Activated CD4-positive, alpha-beta T cell treated with anti-CD3 and anti-CD28 coated beads, Interleukin-2, amount 50 U/mL, for 48 hours (primary cell): ENCODE measurements around the gene SAMD4A.

Experiments
- DNase-seq, 2 experiments: peaks; one replicate each; pipeline ENCODE4 v3.0.0-alpha.2; 2020

The SAMD4A gene

GRCh38 chr14:54686219-54686870 is 119.4 kb downstream of the SAMD4A start:
- DNase-seq: no peak

- DNase-seq: no peak
These were observed 120.2 kb downstream of the SAMD4A start for GRCh38 chr14:54686871-54687749.

DNA sequence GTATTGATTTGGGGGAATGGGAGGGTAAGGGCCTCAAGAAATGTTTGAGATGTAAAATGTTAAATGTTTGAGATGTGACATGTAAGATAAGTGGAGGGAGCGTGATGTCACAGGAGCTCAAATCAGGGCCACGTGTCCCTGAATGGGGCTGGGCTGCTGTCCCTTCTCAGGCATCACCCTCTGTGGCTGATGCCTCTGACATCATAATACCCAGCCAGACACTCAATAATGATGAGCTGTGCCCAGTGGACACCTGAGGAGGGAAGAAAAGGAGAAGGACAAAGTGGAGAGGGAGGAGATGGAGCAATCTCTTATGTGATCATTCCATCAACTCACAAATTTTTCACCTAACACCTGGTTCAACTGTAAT is 120.8 kb downstream of the SAMD4A start:
- DNase-seq: no peak

DNA sequence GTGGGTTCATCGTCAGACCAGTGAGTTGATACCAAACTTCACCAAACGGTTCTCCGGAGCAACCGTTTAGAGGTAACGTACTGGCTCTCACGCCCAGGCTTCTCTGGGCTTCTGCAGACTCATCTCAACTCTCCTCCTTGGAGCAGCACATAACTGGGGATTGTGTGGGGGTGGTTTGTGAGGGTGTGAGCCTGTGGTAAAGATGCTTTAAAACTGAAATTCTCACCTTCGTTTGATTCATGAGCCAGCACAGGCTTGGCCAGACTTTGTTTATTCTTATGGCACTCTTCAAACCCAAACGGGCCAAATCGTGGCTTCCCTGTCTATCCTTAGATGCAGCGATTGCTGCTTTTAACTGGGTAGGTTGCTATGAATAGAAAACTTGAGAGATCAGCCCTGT is 121.3 kb downstream of the SAMD4A start:
- peak; percentile 13 to 18 for DNase-seq

GRCh38 chr14:54689928-54690327 is 123.0 kb downstream of the SAMD4A start:
- DNase-seq: no peak

GRCh38 chr14:54690887-54691286 is 124.0 kb downstream of the SAMD4A start:
- no peak for DNase-seq

DNA sequence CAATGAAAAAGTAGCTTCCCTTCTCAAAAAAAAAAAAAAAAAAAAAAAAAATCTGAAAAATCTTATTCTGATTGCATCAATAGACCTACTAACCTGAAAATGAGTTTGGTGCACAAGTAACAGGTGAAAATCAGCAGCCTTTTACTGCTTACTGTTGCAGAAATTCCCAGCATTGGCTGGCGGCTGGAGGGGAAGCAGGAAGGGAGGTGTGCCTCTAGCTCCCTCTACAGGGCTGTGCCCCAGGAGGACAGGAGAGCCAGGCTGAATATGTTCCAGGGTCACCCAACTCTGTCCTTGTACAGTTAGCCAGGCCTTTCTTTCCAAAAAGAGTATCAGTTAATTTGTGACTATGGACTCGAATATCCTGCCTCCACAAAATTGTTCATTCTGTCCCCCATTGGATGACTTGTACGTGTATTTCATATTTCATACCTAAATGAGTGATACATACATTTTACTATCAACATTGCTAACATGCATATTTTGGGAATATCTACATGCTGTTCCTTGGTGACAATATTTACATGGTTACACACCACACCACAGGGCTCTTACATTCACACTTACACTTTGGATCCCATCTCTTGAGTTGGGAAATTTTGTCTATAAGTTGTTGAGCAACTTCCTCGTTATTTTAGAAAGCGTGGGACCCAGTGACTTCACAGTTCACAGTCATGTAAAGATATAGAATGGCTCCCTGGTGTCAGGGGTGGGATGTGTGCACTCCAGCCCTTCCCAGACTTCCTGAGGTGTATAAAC is 124.8 kb downstream of the SAMD4A start:
- peak; percentile 63 to 71 for DNase-seq

- DNase-seq: no peak
These were observed 125.4 kb downstream of the SAMD4A start for GRCh38 chr14:54692284-54692772.

DNA sequence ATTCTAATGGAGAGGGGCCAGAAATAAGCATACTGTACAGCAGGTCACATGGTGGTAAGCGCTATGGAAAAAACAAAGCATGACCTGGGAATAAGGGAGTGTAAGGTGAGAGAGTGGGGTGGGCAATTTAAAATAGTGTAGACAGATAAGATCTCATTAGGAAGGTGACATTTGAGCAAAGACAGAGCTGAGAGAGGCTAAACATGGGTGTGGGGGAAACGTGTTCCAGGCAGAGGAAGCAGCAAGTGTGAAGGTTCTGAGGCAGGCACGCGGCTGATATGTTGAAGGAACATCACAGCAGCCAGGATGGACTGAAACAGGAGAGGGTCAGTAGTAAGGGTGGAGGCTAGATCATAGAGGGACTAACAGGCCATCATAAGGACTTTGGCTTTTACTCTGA is 126.8 kb downstream of the SAMD4A start:
- no peak for DNase-seq

GRCh38 chr14:54695196-54695595 is 128.3 kb downstream of the SAMD4A start:
- no peak for DNase-seq

DNA sequence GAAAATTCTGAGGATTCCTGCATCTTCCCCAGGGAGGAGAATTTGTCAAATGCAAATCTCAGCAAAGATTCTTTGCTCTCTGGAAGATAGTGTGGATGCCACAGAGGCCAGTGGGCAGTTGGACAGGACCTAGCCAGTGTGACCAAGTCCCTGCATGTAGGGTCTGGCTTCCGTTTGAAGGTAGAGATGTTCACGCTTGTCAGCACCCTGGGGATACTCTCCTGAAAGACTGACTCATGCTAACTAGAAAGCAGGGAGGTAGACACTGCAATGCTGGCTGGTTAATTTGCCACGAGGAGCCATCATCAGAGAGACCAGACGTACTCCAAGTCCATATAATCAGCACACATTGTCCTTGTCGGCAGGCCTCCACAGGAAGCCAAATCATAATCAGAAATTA is 130.1 kb downstream of the SAMD4A start:
- DNase-seq: no peak

- no peak for DNase-seq
These were observed 130.9 kb downstream of the SAMD4A start for GRCh38 chr14:54697803-54698202.

- no peak for DNase-seq
These were observed 131.6 kb downstream of the SAMD4A start for GRCh38 chr14:54698501-54698900.

GRCh38 chr14:54698966-54699530 is 132.1 kb downstream of the SAMD4A start:
- no peak for DNase-seq

DNA sequence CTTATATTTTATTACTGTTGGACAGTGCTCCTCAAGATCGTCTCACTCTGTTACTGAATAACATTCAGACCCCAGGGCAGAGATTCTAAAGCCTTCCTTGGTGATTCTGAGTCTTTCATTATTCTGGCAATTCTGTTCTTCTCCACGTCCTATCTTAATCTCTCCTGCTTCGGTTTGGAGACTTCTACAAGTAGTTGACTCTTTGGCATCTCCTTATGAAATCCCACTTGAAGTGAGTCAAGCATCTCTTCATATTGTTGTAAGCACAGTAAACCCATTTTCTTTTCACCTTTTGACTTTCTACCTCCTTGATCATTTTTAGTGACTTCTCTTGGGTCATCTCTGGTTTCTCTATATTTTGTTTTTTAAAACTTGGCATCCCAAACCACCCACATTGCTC is 132.8 kb downstream of the SAMD4A start:
- no peak for DNase-seq

DNA sequence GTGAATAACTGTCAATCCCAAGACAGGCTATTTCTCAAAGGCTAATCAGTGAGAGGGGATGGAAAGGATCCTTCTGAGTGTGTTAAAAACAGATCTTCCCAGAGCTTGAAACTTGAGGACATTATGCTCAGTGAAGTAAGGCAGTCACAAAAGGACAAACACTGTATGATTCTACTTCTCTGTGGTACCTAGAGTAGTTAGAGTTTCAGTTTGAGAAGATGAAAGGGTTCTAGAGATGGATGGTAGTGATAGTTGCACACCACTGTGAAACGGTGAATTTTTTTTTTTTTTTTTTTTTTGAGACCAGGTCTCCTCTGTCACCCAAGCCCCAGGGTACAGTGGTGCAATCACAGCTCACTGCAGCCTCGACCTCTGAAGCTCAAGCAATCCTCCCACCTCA is 133.8 kb downstream of the SAMD4A start:
- DNase-seq: no peak

DNA sequence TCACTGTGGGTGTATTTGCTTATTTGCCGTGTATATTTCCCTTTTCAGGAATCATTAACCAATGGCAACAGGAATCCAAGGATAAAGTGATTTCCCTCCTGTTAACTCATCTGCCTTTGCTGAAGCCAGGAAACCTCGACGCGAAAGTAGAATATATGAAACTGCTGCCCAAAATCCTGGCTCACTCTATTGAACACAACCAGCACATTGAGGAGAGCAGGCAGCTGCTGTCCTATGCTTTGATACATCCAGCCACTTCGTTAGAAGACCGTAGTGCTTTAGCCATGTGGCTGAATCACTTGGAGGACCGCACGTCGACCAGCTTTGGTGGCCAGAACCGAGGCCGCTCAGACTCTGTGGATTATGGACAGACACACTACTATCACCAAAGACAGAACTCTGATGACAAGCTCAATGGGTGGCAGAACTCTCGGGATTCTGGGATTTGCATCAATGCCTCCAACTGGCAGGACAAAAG is 135.1 kb downstream of the SAMD4A start:
- no peak for DNase-seq

DNA sequence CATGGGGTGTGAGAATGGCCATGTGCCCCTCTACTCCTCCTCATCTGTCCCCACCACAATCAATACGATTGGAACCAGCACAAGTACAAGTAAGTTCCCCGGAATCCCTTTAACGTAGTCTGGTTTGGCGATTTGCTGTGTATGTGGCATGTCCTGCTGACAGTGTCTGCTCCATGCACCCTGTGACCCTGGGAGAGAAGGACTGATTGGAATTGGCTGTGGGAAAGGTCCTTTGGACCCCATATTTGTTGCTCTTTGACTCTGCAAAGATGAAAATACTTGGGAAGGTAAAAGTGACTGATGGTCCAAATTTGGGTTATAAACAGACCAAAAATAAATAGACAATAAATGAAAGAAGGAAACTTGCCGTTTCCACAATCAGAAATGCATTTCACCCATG is 135.6 kb downstream of the SAMD4A start:
- no peak for DNase-seq

DNA sequence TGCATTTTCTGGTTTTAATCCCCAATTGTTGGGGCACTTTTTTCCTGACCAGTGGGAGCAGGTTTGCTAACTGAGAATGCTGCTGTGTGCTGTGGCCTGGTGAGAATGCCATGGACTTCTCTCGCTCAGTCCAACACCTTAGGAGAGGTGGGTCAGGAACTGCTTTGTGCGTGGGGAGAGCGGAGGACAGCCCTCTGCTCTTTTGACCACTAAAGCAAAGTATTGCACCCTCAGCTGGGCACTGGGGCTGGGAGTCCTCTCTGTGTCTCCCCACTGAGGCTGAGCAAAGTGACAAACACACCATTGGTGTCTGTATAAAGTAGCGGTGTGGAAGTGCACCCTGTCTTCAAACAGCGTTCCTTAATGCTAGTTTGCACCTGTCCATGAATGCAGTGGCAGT is 136.2 kb downstream of the SAMD4A start:
- DNase-seq: no peak

- DNase-seq: no peak
These were observed 136.8 kb downstream of the SAMD4A start for GRCh38 chr14:54703724-54704123.

DNA sequence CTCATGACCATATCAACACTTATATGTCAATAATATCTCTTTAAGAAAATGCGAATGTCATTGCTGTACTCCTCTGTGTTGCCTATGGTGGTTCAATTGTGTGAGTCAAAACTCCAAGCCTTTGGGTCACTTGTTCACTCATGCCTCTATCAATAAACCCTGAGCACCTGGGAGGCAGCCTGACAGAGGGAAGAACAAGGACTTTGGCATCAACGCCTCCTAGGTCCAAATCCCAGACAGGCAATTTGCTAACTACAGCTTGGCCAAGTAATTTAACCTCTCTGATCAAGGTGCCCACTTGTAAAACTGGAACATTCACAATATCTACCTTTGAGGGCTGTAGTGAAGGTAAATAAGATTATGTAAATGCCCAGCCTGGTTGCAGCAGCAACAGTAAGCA is 137.8 kb downstream of the SAMD4A start:
- DNase-seq: no peak

DNA sequence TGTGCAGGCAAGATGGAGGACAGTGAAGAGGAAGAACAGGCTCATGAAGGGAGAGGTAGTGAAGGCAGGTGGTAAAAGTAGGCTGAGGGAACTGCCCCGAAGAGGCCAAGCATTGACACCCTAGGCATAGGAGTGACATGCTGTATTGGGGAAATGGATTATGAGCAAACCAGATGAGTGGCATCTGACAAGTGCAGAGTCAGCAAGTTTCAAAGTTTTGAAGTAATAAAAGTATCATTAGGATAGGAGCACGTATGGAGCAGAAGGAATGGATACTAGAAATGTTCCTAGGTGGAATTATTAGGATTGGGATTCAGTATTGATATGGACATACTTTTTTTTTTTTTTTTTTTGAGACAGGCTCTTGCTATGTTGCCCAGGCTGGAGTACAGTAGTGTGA is 139.8 kb downstream of the SAMD4A start:
- DNase-seq: no peak

DNA sequence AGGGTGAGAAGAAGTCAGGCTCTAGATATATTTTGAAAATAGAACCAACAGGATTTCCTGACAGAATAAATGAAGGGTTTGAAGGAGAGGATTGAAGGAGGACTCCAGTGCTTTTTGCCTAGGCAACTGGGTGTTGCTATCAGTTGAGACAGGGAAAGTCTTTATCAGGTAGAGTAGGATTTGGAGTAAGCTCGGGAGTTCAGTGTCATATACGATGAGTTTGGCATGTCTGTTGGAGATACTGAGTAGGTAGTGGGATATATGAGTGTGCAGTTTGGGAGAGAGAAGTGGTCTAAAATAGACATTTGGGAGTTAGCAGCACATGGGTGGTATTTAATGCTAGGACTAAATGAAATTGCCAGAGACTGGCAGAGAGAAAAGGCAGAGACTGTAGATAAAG is 141.2 kb downstream of the SAMD4A start:
- DNase-seq: no peak
